CD14-positive monocyte (primary cell): ENCODE results near the gene TOGARAM2. TPM values are rescaled to one million over a fixed set of nuclear protein-coding genes. Genes with fewer than 3 reads are reported as not detected.

Experiments used
- DNase-seq, 3 donors: peaks; one replicate each; pipeline ENCODE4 v3.0.0-alpha.2; 2011 to 2022
- H2AFZ ChIP-seq: 2 replicates; pipeline ENCODE4 v1.6.0; 2012; ENCODE audit warnings: mild to moderate bottlenecking, low read depth, low read length, inconsistent platforms; ENCODE audit not compliant: insufficient read depth, poor library complexity, severe bottlenecking
- H3K27ac ChIP-seq, 2 donors: 1 replicate in 1 of 2; 2 replicates in 1 of 2; pipeline ENCODE4 v1.5.1; 2012 to 2013; ENCODE audit warnings: low read length in 2 of 2, control low read depth in 1 of 2, inconsistent platforms in 1 of 2, low read depth in 1 of 2, mild to moderate bottlenecking in 1 of 2
- H3K27me3 ChIP-seq, 2 donors: one replicate each; pipeline versions ENCODE4 v1.6.0 to v1.6.1; 2011 to 2013; ENCODE audit warnings: low read length in 2 of 2; ENCODE audit not compliant: control insufficient read depth in 2 of 2, insufficient read depth in 2 of 2
- H3K36me3 ChIP-seq, 2 donors: replicated peaks in 1 of 2; 1 replicate in 1 of 2; 2 replicates in 1 of 2; pipeline versions ENCODE4 v1.5.1 to v1.6.1; 2012 to 2013; ENCODE audit warnings: low read length in 2 of 2, control low read depth in 1 of 2, inconsistent platforms in 1 of 2, mild to moderate bottlenecking in 1 of 2; ENCODE audit not compliant: insufficient read depth in 2 of 2, control insufficient read depth in 1 of 2
- H3K4me1 ChIP-seq, 2 donors: 1 replicate in 1 of 2; 2 replicates in 1 of 2; pipeline versions ENCODE4 v1.5.1 to v1.6.1; 2012 to 2013; ENCODE audit warnings: low read length in 2 of 2, control low read depth in 1 of 2, inconsistent platforms in 1 of 2, mild to moderate bottlenecking in 1 of 2, moderate library complexity in 1 of 2; ENCODE audit not compliant: insufficient read depth in 2 of 2, control insufficient read depth in 1 of 2
- H3K4me2 ChIP-seq: replicated peaks from 2 replicates; pipeline ENCODE3; 2012; ENCODE audit warnings: low read length, moderate library complexity, mild to moderate bottlenecking; ENCODE audit not compliant: poor library complexity, severe bottlenecking; ENCODE audit errors: extremely low read depth
- H3K4me3 ChIP-seq, 3 experiments: fragments of 200-600 bp in 1 of 3; sonication (generic) in 1 of 3; replicated peaks in 1 of 3; 1 replicate in 2 of 3; 2 replicates in 1 of 3; pipeline ENCODE4 v1.5.1; 2011 to 2013; ENCODE audit warnings: low read length in 3 of 3, mild to moderate bottlenecking in 3 of 3, control low read depth in 2 of 3, low read depth in 2 of 3, inconsistent platforms in 1 of 3, moderate library complexity in 1 of 3
- H3K79me2 ChIP-seq: 2 replicates; pipeline ENCODE4 v1.6.0; 2012; ENCODE audit warnings: mild to moderate bottlenecking, control low read depth, inconsistent platforms, low read length, moderate library complexity; ENCODE audit not compliant: insufficient read depth
- H3K9ac ChIP-seq: 2 replicates; pipeline ENCODE4 v1.6.0; 2017; ENCODE audit warnings: low read length, mild to moderate bottlenecking; ENCODE audit not compliant: insufficient read depth, poor library complexity, severe bottlenecking
- H3K9me3 ChIP-seq, 2 donors: replicated peaks in 1 of 2; 1 replicate in 1 of 2; 2 replicates in 1 of 2; pipeline versions ENCODE4 v1.5.1 to v1.6.1; 2012 to 2013; ENCODE audit warnings: low read length in 2 of 2, control low read depth in 1 of 2; ENCODE audit not compliant: control insufficient read depth in 1 of 2, insufficient read depth in 1 of 2
- H4K20me1 ChIP-seq: 2 replicates; pipeline ENCODE4 v1.6.0; 2012; ENCODE audit warnings: mild to moderate bottlenecking, low read length, control low read depth, moderate library complexity; ENCODE audit not compliant: insufficient read depth
- H3K27ac Mint-ChIP-seq, 7 donors: one replicate each; pipeline ENCODE4 v1.8.0; 2020; ENCODE audit warnings: mild to moderate bottlenecking in 7 of 7, mixed read lengths in 7 of 7, moderate library complexity in 6 of 7, inconsistent platforms in 2 of 7
- H3K27me3 Mint-ChIP-seq, 3 donors: one replicate each; pipeline ENCODE4 v1.8.0; 2021 to 2022; ENCODE audit warnings: low read depth in 3 of 3, mild to moderate bottlenecking in 3 of 3, mixed read lengths in 3 of 3, moderate library complexity in 3 of 3, inconsistent platforms in 1 of 3
- H3K36me3 Mint-ChIP-seq, 2 donors: one replicate each; pipeline ENCODE4 v1.8.0; 2020; ENCODE audit warnings: mixed read lengths in 2 of 2, inconsistent platforms in 1 of 2, mild to moderate bottlenecking in 1 of 2
- H3K4me1 Mint-ChIP-seq: one replicate; pipeline ENCODE4 v1.8.0; 2020; ENCODE audit warnings: mild to moderate bottlenecking, mixed read lengths
- H3K4me3 Mint-ChIP-seq, 2 donors: one replicate each; pipeline ENCODE4 v1.8.0; 2020; ENCODE audit warnings: mild to moderate bottlenecking in 2 of 2, mixed read lengths in 2 of 2, moderate library complexity in 1 of 2
- H3K9me3 Mint-ChIP-seq, 7 donors: one replicate each; pipeline ENCODE4 v1.8.0; 2020 to 2022; ENCODE audit warnings: mixed read lengths in 7 of 7, mild to moderate bottlenecking in 6 of 7, moderate library complexity in 6 of 7, inconsistent platforms in 2 of 7
- WGBS: methylation state at CpG from one replicate; pipeline ENCODE4 v1.1.5; 2013; ENCODE audit warnings: missing lambda C conversion rate; ENCODE audit not compliant: insufficient coverage; 5-methylcytosine and 5-hydroxymethylcytosine counted together
- intact Hi-C, 2 donors: fragments of 100-400 bp; cut with micrococcal nuclease; formaldehyde crosslinking; loops; one replicate each; pipeline versions ENCODE4 v1.15.0 to v1.15.1; 2023
- polyA plus RNA-seq, 3 donors: library from polyadenylated mRNA; depleted of rRNA in 1 of 3; unstranded in 2 of 3; stranded (reverse) in 1 of 3; fragments of 300-500 nt in 2 of 3; fragments of >200 nt in 1 of 3; fragmentation: Illumina TruSeq in 2 of 3; gene quantifications; 1 replicate in 2 of 3; 2 replicates in 1 of 3; pipeline ENCODE4 v1.2.3, GENCODE V29; 2012 to 2021
- TF ChIP-seq, protein P1 (sequence below): fragments of 200-600 bp; IDR thresholded peaks from one replicate; pipeline ENCODE4 v1.8.0; 2022; ENCODE audit warnings: antibody characterized with exemption, mild to moderate bottlenecking

Gene TOGARAM2
- polyA plus RNA-seq, 3 donors, result 0.23 to 5.5 TPM; not detected in 1

DNA sequence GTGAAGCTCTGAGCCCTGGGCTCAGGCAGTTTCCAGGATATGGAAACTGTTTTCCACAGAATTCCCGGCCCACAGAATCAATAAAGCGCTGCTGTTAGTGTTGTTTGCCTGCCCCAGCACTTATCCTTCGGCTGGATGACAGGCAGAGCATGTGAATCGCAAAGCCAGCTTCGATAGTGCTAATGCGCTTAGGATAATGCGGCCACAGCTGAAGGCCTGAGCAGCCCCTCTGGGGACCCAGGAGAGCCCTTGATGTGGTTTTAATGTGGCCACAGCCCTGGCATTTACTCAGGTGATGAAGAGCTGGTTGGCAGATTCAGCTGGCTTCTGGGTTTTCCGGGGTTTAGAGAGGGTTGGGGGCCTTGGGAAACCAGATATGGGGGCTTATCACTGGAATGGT lies 69.5 kb downstream of the TOGARAM2 start:
- H3K4me1 Mint-ChIP-seq, result peaks cover 3% of the 10 kb centered on the region
- peaks cover 0 to 6% (median 5%) of the 10 kb centered on the region in 3 donors for H3K27me3 Mint-ChIP-seq
- Histone ChIP-seq H3K9ac (no peak overlapping the region), H3K9me3 (no peaks in the 10 kb centered on the region), H2AFZ (no peak overlapping the region), H3K4me3 (no peak overlapping the region), H4K20me1 (no peaks in the 10 kb centered on the region), H3K4me2 (no peak overlapping the region), H3K79me2 (no peaks in the 10 kb centered on the region), H3K27ac (no peak overlapping the region), H3K27me3 (no peaks in the 10 kb centered on the region), H3K36me3 (no peaks in the 10 kb centered on the region), H3K4me1 (no peaks in the 10 kb centered on the region)
- 96% methylated on average over 8 of the region's 8 CpGs for WGBS
- TF ChIP-seq, protein P1, sequence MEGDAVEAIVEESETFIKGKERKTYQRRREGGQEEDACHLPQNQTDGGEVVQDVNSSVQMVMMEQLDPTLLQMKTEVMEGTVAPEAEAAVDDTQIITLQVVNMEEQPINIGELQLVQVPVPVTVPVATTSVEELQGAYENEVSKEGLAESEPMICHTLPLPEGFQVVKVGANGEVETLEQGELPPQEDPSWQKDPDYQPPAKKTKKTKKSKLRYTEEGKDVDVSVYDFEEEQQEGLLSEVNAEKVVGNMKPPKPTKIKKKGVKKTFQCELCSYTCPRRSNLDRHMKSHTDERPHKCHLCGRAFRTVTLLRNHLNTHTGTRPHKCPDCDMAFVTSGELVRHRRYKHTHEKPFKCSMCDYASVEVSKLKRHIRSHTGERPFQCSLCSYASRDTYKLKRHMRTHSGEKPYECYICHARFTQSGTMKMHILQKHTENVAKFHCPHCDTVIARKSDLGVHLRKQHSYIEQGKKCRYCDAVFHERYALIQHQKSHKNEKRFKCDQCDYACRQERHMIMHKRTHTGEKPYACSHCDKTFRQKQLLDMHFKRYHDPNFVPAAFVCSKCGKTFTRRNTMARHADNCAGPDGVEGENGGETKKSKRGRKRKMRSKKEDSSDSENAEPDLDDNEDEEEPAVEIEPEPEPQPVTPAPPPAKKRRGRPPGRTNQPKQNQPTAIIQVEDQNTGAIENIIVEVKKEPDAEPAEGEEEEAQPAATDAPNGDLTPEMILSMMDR, result no peak
- DNase-seq, result no peak
- intact Hi-C loops, result no loop called here
- peak overlapping the region in 1 of 7 donors; percentile 16 for H3K27ac Mint-ChIP-seq
- H3K4me3 Mint-ChIP-seq, result no peak overlapping the region
- H3K9me3 Mint-ChIP-seq, result no peaks in the 10 kb centered on the region
- H3K36me3 Mint-ChIP-seq, result no peaks in the 10 kb centered on the region

GRCh38 chr2:29051730-29052129 lies 70.6 kb downstream of the TOGARAM2 start:
- Histone ChIP-seq H2AFZ (no peak overlapping the region), H3K9ac (no peak overlapping the region), H3K4me1 (no peaks in the 10 kb centered on the region), H3K27me3 (no peaks in the 10 kb centered on the region), H4K20me1 (no peaks in the 10 kb centered on the region), H3K79me2 (no peaks in the 10 kb centered on the region), H3K36me3 (no peaks in the 10 kb centered on the region), H3K27ac (no peak overlapping the region), H3K4me3 (no peak overlapping the region), H3K4me2 (no peak overlapping the region), H3K9me3 (no peaks in the 10 kb centered on the region)
- intact Hi-C loops, result no loop called here
- TF ChIP-seq, protein P1, result no peak
- Mint-ChIP-seq H3K36me3 (no peaks in the 10 kb centered on the region), H3K4me1 (peaks cover 3% of the 10 kb centered on the region), H3K27me3 (peaks cover 0 to 5% (median 5%) of the 10 kb centered on the region in 3 donors), H3K4me3 (no peak overlapping the region), H3K9me3 (no peaks in the 10 kb centered on the region), H3K27ac (no peak overlapping the region)
- 97% methylated on average over 12 of the region's 12 CpGs for WGBS
- DNase-seq, result no peak
